NCI-H2029 (cell line): ENCODE results near the gene BACE2.

Experiments used
- DNase-seq: peaks from one replicate; lab custom pipeline; 2025; lab: John Stamatoyannopoulos, UW

The BACE2 gene

GRCh38 chr21:41167348-41168342, at the start of gene BACE2:
BACE2 (plus strand) TSS chr21:41168160; CDS start chr21:41168264, 104 bp downstream.
- DNase-seq, result peak; percentile 66

DNA sequence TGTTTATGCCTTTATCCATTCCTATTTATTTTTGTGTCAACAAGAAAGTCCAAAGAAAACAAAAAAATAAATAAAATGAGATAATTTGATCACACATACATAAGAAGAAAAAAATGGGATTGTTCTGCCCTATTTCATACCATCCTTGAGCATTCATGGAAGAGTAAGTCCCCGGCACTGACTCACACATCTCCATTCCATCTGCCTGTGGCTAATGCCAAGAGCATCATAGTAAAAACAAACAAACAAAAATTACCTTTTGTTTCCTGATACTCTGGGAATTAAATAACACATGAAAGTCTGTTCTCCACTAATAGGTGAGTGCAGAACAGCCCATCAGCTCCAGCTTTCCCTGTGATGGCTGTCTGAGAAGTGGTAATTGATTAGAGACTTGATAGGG, 48.1 kb upstream of the BACE2 start:
- DNase-seq, result no peak

DNA sequence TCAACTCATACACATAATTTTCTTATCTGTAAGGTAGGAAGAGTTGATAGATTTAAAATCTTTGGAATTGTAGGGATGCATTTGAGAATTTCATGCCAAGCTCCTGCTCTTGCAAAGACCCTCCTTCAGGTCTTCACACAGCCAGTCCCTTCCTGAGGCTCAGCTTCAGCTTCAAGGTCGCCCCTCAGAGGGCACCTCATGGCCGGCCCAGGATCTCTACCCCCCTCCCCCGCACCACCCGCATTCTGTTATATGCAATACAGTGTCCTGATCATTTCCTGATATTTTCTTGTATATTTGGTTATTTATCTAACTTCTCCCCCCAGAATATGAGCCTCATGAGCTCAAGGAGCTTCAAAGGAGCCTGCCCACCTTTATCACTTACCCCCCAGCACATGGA, 47.0 kb upstream of the BACE2 start:
- no peak for DNase-seq

- peak; percentile 84 for DNase-seq
These were observed 46.1 kb upstream of the BACE2 start for GRCh38 chr21:41121785-41122415.

DNA sequence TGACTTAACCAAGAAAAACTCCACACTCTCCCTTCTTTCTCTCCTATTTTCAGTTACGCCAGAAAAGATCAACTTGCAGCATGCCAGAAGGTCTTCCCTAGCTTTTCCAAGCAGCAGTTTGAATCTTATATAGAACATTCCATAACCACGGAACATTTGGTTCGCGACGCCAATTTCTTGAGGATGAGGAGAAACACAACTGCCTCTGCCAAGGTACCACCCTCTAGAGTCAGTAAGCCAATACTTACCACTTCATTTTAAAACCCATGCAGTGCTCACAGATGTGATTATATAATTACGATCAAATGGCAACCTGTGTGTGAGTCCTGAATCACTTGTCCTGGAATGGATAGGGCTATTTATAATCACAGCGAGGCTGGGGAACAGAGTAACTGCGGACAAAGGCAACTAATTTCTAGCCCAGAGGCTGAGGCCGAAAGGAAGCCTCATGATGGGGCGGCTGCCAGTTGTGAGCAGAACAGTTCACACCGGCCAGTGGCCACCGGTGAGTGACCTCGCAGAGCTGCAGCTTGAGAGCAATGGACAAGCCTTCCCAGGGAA, 43.2 kb upstream of the BACE2 start:
- DNase-seq, result no peak

DNA sequence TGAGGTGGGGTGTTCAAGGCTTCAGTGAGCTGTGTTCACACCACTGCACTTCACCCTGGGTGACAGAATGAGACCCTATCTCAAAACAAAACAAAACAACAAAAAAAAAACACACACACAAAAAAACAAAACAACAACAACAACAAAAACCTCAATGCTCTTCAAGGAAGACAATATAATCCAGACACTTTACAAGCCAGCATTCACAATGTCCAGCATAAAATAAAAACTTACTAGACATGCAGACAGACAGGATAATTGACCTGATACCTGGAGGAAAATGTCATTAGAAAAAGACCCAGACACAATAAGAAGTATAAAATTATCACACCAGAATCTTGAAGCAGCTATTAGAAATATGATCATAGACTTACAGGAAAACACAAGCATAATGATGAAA, 39.0 kb upstream of the BACE2 start:
- DNase-seq, result no peak

DNA sequence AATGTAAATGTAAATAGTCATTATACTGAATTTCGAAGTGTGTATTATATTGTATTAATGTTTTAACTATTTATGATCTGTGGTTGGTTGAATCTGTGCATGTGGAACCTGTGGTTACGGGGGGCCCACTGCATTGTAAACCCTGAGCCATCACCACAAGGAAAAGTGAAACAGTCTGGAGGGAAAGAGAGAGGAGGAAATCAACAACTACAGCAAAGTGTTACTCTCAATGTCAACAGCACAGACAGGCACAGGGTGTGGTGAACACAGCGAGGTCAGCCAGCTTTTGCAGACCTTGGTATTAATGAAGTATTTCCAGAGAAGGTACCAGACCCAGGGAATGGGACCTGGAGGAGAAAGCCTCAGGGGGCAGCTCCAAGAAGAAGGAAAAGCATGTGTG, 37.1 kb upstream of the BACE2 start:
- no peak for DNase-seq

- DNase-seq, result peak; percentile 31
These were observed 34.0 kb upstream of the BACE2 start for GRCh38 chr21:41133874-41134522.

GRCh38 chr21:41135746-41136145, 32.2 kb upstream of the BACE2 start:
- no peak for DNase-seq

DNA sequence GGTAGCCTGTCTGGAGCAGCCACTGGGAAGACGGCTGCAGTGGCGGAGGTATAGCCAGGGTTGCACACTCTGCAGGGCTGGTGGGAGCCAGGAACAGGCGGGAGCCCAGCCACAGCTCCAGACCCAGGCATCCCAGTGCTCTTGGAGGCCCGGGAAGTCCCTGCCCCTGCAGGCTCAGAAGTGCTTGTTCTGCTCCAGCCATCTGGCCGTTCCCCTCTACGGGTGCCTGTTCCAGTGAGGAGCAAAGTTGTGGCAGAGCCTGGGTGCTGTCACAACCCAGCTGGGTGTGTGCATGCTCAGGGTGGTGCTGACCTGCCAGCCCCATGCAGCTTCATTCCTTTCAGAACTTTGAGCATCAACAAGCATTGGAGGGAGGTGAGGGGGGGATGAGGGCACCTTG, 31.7 kb upstream of the BACE2 start:
- DNase-seq, result no peak

DNA sequence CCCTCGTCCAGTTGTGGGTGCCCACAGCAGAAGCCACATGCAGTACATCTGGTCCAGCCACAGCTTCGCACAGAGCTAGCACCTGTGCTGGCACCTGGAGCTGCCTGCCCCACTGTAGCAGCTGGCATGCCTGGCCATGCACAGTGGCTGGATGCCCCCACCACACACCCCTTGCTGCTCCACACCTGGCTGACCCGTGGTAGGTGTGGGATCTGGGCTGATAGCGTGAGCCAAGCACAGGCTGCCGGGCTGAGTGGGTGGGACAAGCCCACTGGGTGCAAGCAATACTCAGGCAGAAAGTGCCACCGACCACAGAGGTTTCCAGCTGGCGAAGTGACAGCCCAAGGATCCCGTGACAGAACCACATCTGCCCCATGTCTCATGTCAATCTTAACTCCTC, 30.6 kb upstream of the BACE2 start:
- no peak for DNase-seq

DNA sequence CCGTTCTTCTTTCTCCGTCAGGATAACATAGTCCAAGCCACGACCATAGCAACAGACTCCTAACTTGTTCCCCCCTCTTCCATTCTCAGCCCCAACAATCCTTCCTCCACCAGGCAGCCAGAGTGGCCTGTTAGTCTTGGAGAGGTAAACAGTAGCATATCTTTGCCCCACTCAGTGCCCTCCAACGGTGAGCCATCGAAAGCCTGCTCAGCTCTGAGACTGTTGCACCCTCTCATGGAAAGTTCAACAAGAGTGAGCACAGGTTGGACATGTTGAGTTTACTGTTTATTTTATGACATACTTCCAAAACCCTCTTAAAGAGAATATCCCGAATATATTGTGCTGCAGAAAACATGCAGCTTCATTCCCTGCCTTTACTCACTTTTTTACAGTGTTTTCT, 30.1 kb upstream of the BACE2 start:
- no peak for DNase-seq

GRCh38 chr21:41138711-41139110, 29.2 kb upstream of the BACE2 start:
- no peak for DNase-seq

GRCh38 chr21:41139275-41139674, 28.7 kb upstream of the BACE2 start:
- no peak for DNase-seq

GRCh38 chr21:41139951-41140350, 28.0 kb upstream of the BACE2 start:
- no peak for DNase-seq

GRCh38 chr21:41141031-41141457, 26.9 kb upstream of the BACE2 start:
- no peak for DNase-seq

GRCh38 chr21:41142051-41142795, 25.7 kb upstream of the BACE2 start:
- DNase-seq, result no peak

- DNase-seq, result no peak
These were observed 24.2 kb upstream of the BACE2 start for GRCh38 chr21:41143596-41144325.

- DNase-seq, result peak; percentile 88
These were observed 20.6 kb upstream of the BACE2 start for GRCh38 chr21:41147096-41147978.

GRCh38 chr21:41147979-41148355, 20.0 kb upstream of the BACE2 start:
- no peak for DNase-seq
